Mucosa of descending colon (tissue), 3 donors: ENCODE measurements around the gene DAP. TPM values are rescaled to one million over a fixed set of nuclear protein-coding genes. Genes with fewer than 3 reads are reported as not detected.

ENCODE experiments used
- ATAC-seq: fragments of 200-7000 bp; cut with Tn5 transposase; one replicate; pipeline ENCODE4 v1.9.1; 2020; ENCODE audit warnings: mild to moderate bottlenecking, moderate library complexity
- DNase-seq, 3 donors: peaks; one replicate each; pipeline ENCODE4 v3.0.0-alpha.2; 2020
- H3K36me3 ChIP-seq: fragments of 200-600 bp; one replicate; pipeline ENCODE4 v1.8.0; 2021; ENCODE audit warnings: low read depth, mild to moderate bottlenecking
- H3K4me1 ChIP-seq: fragments of 200-600 bp; one replicate; pipeline ENCODE4 v1.8.0; 2021; ENCODE audit warnings: low read depth, mild to moderate bottlenecking
- H3K4me3 ChIP-seq: fragments of 200-600 bp; one replicate; pipeline ENCODE4 v1.8.0; 2021; ENCODE audit warnings: mild to moderate bottlenecking
- H3K9me3 ChIP-seq: fragments of 200-600 bp; one replicate; pipeline ENCODE4 v1.8.0; 2021; ENCODE audit warnings: mild to moderate bottlenecking
- CTCF ChIP-seq: fragments of 200-600 bp; IDR thresholded peaks from one replicate; pipeline ENCODE4 v1.8.0; 2022; ENCODE audit warnings: antibody characterized with exemption, mild to moderate bottlenecking
- intact Hi-C, 2 donors: fragments of 100-400 bp; cut with DNase I in 1 of 2; cut with micrococcal nuclease in 1 of 2; formaldehyde crosslinking; loops; one replicate each; pipeline versions ENCODE4 v1.11.0 to v1.11.1; 2022; cut with DNase I, micrococcal nuclease
- long read RNA-seq, 2 donors: library from polyadenylated mRNA; unstranded; transcript quantifications; one replicate each; pipeline ENCODE4 v2.0.0, GENCODE V29; 2019 to 2021
- total RNA-seq, 3 donors: library from RNA; stranded (reverse); fragmentation: NEBNext Ultra II Directional in 2 of 3; extraction: Animal tissue kit (Norgen Biotek cat#: 25700) in 2 of 3; gene quantifications; one replicate each; pipeline versions ENCODE4 v1.2.1 to v1.2.4, GENCODE V29; 2021 to 2023
- donor health status: DM: no; HTN: no; CAD: no; lungs with moderate emphysema.
- donor health status: DM: no; HTN: no; CAD: no.
- donor health status: DM: no; HTN: yes; CAD: no.

Gene DAP
- 100 to 1,000 TPM in 2 of 3 donors, 10 to 100 TPM in 1; 63.7 to 125 (median 109) TPM for total RNA-seq
- long read RNA-seq, donor 1, transcript DAP-201 (4 exons, 2,339 nt): major isoform, 128 of 148 reads
- long read RNA-seq, donor 1, partial matches to known transcripts: 6 of 148 reads
- long read RNA-seq, donor 1, other reads (novel, unspliced or antisense): 13 of 148 reads
- long read RNA-seq, donor 2, transcript DAP-201 (4 exons, 2,339 nt): major isoform, 80 of 96 reads
- long read RNA-seq, donor 2, partial matches to known transcripts: 0 of 96 reads
- long read RNA-seq, donor 2, other reads (novel, unspliced or antisense): 13 of 96 reads

GRCh38 chr5:10761185-10761932 is at the start of gene DAP:
DAP (minus strand) TSS chr5:10761234; CDS start chr5:10761068, 166 bp downstream.
- intact Hi-C loops: no loop called here

GRCh38 chr5:10808347-10809226 is 47.6 kb upstream of the DAP start:
- TF ChIP-seq CTCF: no peak
- Histone ChIP-seq H3K9me3 (no peaks in the 10 kb centered on the region), H3K4me3 (no peak overlapping the region), H3K36me3 (no peaks in the 10 kb centered on the region), H3K4me1 (no peaks in the 10 kb centered on the region)
- no peak for DNase-seq
- no peak for ATAC-seq
- intact Hi-C loops: no loop called here

More at GRCh38 chr5:10761185-10761932, at the start of gene DAP:
- H3K9me3 ChIP-seq: no peaks in the 10 kb centered on the region
- H3K36me3 ChIP-seq: no peaks in the 10 kb centered on the region
- no peak for TF ChIP-seq CTCF
- H3K4me3 ChIP-seq: peak within 1 kb of the TSS; percentile 81
- ATAC-seq (peak; percentile 91), DNase-seq (peak; percentile 89 to 93 (median 91))
- peaks cover 13% of the 10 kb centered on the region for H3K4me1 ChIP-seq

GRCh38 chr5:10801931-10802666 is 41.1 kb upstream of the DAP start:
- Histone ChIP-seq H3K9me3 (no peaks in the 10 kb centered on the region), H3K36me3 (no peaks in the 10 kb centered on the region), H3K4me3 (no peak overlapping the region), H3K4me1 (no peaks in the 10 kb centered on the region)
- no peak for ATAC-seq
- intact Hi-C loops: no loop called here
- no peak for DNase-seq
- no peak for TF ChIP-seq CTCF

GRCh38 chr5:10800852-10801251 is 39.8 kb upstream of the DAP start:
- intact Hi-C loops: no loop called here
- Histone ChIP-seq H3K36me3 (no peaks in the 10 kb centered on the region), H3K4me1 (no peaks in the 10 kb centered on the region), H3K4me3 (no peak overlapping the region), H3K9me3 (no peaks in the 10 kb centered on the region)
- ATAC-seq (no peak), DNase-seq (no peak)
- TF ChIP-seq CTCF: no peak

- intact Hi-C loops: no loop called here
- Histone ChIP-seq H3K36me3 (no peaks in the 10 kb centered on the region), H3K4me3 (no peak overlapping the region), H3K4me1 (no peaks in the 10 kb centered on the region), H3K9me3 (no peaks in the 10 kb centered on the region)
- DNase-seq (no peak), ATAC-seq (no peak)
- TF ChIP-seq CTCF: no peak
Observed at GRCh38 chr5:10797261-10797660, 36.2 kb upstream of the DAP start.
